Right cardiac atrium (tissue), 5 donors: ENCODE data around the gene LGSN. TPM values are rescaled to one million over a fixed set of nuclear protein-coding genes. Genes with fewer than 3 reads are reported as not detected.
"Not testable (repeated sequence)": the region's sequence is repeated elsewhere in the genome, so short reads cannot be mapped to it uniquely, and the experiment has no call there.

Experiments used
- ATAC-seq, 2 donors: fragments of 200-7000 bp; cut with Tn5 transposase; one replicate each; pipeline versions ENCODE4 v1.8.0 to v1.9.1; 2020; ENCODE audit warnings: moderate library complexity in 2 of 2, mild to moderate bottlenecking in 1 of 2
- DNase-seq, 3 donors: peaks; one replicate each; pipeline ENCODE4 v3.0.0-alpha.2; 2020
- H3K27ac ChIP-seq: one replicate; pipeline ENCODE4 v1.5.1; 2013; ENCODE audit warnings: mild to moderate bottlenecking, low read length, control low read depth, moderate library complexity
- H3K27me3 ChIP-seq: one replicate; pipeline ENCODE4 v1.6.1; 2013; ENCODE audit not compliant: control insufficient read depth, insufficient read depth
- H3K4me1 ChIP-seq: one replicate; pipeline ENCODE4 v1.6.1; 2013; ENCODE audit warnings: low read length; ENCODE audit not compliant: control insufficient read depth, insufficient read depth
- H3K4me3 ChIP-seq: one replicate; pipeline ENCODE4 v1.5.1; 2013; ENCODE audit warnings: low read length, control low read depth
- H3K9me3 ChIP-seq: one replicate; pipeline ENCODE4 v1.6.1; 2013; ENCODE audit warnings: low read length; ENCODE audit not compliant: control insufficient read depth
- WGBS: extraction: QIAGEN DNeasy Blood & Tissue Kit; methylation state at CpG from one replicate; pipeline ENCODE4 v1.1.7; 2013; 5-methylcytosine and 5-hydroxymethylcytosine counted together
- intact Hi-C, 4 donors: fragments of 100-400 bp; cut with DNase I; formaldehyde crosslinking; loops; one replicate each; pipeline versions ENCODE4 v1.11.0 to v1.14.0; 2022 to 2023
- polyA plus RNA-seq: library from polyadenylated mRNA; stranded (reverse); fragments of 200-250 nt; gene quantifications from one replicate; pipeline ENCODE4 v1.2.3, GENCODE V29; 2013
- total RNA-seq, 4 donors: library from RNA; stranded (reverse); fragmentation: NEBNext Ultra II Directional; extraction: Animal tissue kit (Norgen Biotek cat#: 25700); gene quantifications; one replicate each; pipeline ENCODE4 v1.2.1, GENCODE V29; 2021
- donor health status: healthy with polysubstance abuse.
- donor health status: DM: no; HTN: yes; CAD: no.
- donor health status: DM: no; HTN: no; CAD: no.
- donor health status: DM: no; HTN: yes; CAD: no; lungs with severe emphysema.
- donor health status: DM: yes; HTN: yes; CAD: no.

Gene LGSN
- total and polyA plus RNA-seq, 5 donors: not detected

DNA sequence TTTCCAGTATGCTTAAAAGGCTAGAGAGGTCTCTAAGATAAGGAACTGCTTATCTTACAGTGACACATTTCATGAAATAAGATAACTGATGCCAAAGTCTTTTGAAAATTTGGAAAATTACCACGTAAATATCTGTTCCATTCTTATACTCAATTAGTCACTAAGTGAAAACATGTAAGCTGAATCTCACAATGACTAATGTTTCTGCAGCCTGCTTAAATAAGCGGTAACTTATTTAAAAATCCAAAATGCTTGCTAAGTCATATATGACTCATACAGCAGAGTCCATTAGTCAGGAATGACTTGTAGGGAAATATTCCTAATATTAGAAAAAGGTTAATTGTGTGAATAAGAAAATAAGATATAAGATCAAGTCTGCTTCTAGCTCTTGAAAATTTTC lies 27.8 kb upstream of the LGSN start:
- Histone ChIP-seq H3K9me3 (no peaks in the 10 kb centered on the region), H3K27ac (no peak overlapping the region), H3K27me3 (no peaks in the 10 kb centered on the region), H3K4me3 (no peak overlapping the region), H3K4me1 (no peaks in the 10 kb centered on the region)
- no peak for ATAC-seq
- DNase-seq: no peak
- intact Hi-C loops: loop anchor here in 1 of 4 donors (10.0 kb wide), 1 partner anchor 417 kb away; no protein-coding TSS in a partner anchor
- WGBS: 55% methylated on average over 2 of the region's 2 CpGs

DNA sequence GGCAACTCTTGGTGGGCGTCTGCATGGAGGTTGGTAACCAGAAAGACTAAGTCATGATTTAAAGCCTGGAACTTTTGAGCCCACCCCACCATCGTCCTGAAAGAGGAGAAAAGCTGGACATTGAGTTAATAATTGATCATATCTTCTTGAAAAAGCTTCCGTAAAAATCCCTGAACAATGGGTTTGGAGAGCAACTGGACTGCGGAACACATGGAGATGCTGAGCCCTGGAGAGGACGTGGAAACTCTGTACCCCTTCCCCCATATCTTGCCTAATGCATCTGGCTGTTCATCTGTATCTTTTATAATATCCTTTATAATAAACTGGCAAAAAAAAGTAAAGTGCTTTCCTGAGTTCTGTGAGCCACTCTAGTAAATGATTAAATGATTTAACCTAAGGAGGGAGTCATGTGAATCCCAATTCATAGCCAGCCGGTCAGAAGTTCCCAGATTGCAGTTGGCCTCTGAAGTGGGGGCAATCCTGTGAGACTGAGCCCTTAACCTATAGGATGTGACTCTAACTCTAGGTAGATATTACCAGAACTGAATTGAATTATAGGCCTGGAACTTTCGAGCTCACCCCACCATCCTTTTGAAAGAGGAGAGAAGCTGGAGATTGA lies 26.5 kb upstream of the LGSN start:
- DNase-seq: no peak

DNA sequence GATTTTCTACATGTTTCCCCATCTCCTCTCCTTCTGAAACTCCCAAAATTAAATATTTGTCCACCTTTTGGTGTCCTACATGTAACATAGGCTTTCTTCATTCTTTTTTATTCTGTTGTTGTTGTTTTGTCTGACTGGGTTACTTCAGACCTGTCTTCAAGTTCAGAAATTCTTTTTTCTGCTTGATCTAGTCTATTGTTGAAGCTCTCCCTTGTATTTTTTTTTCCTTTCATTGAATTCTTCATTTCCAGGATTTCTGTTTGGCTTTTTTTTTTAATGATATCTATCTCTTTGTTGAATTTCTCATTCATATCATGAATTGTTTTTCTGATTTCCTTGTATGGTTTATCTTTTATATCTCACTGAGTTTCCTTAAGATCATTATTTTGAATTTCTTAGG lies 20.6 kb upstream of the LGSN start:
- intact Hi-C loops: loop anchor here in 1 of 4 donors (10.0 kb wide), 1 partner anchor 424 kb away; no protein-coding TSS in a partner anchor
- H3K4me1 ChIP-seq: no peaks in the 10 kb centered on the region
- ATAC-seq: no peak
- H3K27me3 ChIP-seq: no peaks in the 10 kb centered on the region
- no peaks in the 10 kb centered on the region for H3K9me3 ChIP-seq
- no peak for DNase-seq
- H3K27ac ChIP-seq: no peak overlapping the region
- H3K4me3 ChIP-seq: no peak overlapping the region

More for the DNA sequence above, 26.5 kb upstream of the LGSN start:
- H3K9me3 ChIP-seq: no peaks in the 10 kb centered on the region
- 77% methylated on average over 7 of the region's 7 CpGs for WGBS
- H3K27me3 ChIP-seq: no peaks in the 10 kb centered on the region
- ATAC-seq: no peak
- no peak overlapping the region for H3K4me3 ChIP-seq
- H3K27ac ChIP-seq: no peak overlapping the region
- intact Hi-C loops: loop anchor here in 1 of 4 donors (10.0 kb wide), 1 partner anchor 418 kb away; no protein-coding TSS in a partner anchor
- no peaks in the 10 kb centered on the region for H3K4me1 ChIP-seq

DNA sequence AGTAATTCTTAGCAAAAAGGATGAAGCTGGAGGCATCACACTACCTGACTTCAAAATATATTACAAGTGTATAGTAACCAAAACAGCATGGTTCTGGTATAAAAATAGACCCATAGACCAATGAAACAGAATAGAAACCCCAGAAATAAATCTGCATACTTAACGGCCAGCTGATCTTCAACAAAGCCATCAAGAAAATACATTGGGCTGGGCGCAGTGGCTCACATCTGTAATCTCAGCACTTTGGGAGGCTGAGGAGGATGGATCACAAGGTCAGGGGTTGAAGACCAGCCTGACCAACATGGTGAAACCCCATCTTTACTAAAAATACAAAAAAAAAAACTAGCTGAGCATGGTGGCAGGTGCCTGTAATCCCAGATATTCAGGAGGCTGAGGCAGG lies 14.9 kb upstream of the LGSN start:
- H3K27me3 ChIP-seq, ATAC-seq, H3K4me1 ChIP-seq, H3K4me3 ChIP-seq, intact Hi-C loops, DNase-seq, H3K9me3 ChIP-seq, H3K27ac ChIP-seq: not testable (repeated sequence)
- 67% methylated on average over 2 of the region's 2 CpGs for WGBS

DNA sequence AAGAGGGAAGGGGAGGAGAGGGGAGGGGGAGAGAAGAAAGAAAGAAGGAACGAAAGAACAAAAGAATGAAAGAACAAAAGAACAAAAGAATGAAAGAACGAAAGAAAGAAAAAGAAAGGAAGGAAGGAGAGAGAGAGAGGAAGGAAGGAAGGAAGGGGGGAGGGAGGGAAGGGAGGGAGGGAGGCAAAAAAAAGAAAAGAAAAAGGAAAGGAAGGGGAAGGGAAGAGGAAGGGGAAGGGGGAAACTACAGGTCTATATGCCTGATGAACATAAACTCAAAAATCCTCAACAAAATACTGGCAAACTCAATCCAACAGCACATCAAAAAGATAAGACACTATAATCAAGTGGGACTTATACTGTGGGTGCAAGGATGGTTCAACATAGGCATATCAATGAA lies 13.7 kb upstream of the LGSN start:
- Histone ChIP-seq H3K4me3 (no peak overlapping the region), H3K27ac (no peak overlapping the region), H3K9me3 (no peaks in the 10 kb centered on the region), H3K4me1 (no peaks in the 10 kb centered on the region), H3K27me3 (no peaks in the 10 kb centered on the region)
- WGBS: 69% methylated on average over 2 of the region's 2 CpGs
- ATAC-seq: no peak
- intact Hi-C loops: no loop called here
- no peak for DNase-seq

DNA sequence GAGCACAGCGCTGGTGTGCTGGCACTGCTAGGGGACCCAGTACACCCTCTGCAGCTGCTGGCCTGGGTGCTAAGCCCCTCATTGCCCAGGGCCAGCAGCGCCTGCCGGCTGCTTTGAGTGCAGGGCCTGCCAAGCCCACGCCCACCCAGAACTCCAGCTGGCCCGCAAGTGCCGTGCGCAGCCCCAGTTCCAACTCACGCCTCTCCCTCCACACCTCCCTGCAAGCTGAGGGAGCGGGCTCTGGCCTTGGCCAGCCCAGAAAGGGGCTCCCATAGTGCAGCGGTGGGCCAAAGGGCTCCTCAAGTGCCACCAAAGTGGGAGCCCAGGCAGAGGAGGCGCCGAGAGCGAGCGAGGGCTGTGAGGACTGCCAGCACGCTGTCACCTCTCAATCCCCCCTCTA lies 6.8 kb upstream of the LGSN start:
- H3K9me3 ChIP-seq, DNase-seq, H3K27me3 ChIP-seq, H3K27ac ChIP-seq, intact Hi-C loops, H3K4me3 ChIP-seq, H3K4me1 ChIP-seq, ATAC-seq: not testable (repeated sequence)
- 89% methylated on average over 15 of the region's 15 CpGs for WGBS

DNA sequence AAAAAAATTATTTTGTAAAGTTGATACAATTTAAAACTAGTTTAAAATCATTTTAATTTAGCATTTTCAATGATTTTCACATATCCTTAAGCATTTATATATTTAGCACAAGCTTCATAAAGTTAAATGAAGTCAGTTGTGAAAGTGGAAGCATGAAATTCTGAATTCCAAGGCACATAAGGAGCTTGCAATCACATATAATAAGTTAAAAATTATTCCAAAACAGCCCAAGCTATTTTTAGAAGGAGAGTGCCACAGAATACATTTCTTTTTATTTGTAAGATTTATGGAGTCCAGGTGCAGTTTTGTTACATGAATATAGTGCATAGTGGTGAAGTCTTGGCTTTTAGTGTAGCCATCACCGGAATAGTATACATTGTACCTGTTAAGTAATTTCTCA lies 3.2 kb upstream of the LGSN start:
- DNase-seq: no peak
- no peaks in the 10 kb centered on the region for H3K4me1 ChIP-seq
- no peak overlapping the region for H3K4me3 ChIP-seq
- no peaks in the 10 kb centered on the region for H3K9me3 ChIP-seq
- ATAC-seq: no peak
- intact Hi-C loops: no loop called here
- H3K27ac ChIP-seq: no peak overlapping the region
- H3K27me3 ChIP-seq: no peaks in the 10 kb centered on the region
- 87% methylated on average over 1 of the region's 1 CpG for WGBS

DNA sequence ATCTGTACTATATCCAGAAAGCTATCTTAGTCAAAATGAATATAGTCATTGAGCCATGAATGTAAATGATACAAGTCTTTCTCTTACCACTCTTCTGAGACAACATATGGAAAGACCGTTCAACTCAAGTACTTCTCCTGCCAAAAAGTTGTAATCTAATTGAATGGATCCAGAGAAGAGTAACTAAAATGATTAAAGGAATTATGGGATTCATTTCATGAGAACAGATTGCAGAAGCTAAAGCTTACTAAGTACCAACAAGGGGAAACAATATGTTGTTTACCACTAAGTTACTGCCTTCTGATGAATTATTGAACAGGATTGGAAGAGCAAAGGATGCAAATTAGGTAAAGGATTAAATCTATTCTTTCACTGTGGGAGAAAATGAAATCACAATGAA lies 2.0 kb upstream of the LGSN start:
- Histone ChIP-seq H3K4me3 (no peak overlapping the region), H3K9me3 (no peaks in the 10 kb centered on the region), H3K27me3 (no peaks in the 10 kb centered on the region), H3K4me1 (no peaks in the 10 kb centered on the region), H3K27ac (no peak overlapping the region)
- intact Hi-C loops: no loop called here
- 74% methylated on average over 1 of the region's 1 CpG for WGBS
- ATAC-seq (no peak), DNase-seq (no peak)

DNA sequence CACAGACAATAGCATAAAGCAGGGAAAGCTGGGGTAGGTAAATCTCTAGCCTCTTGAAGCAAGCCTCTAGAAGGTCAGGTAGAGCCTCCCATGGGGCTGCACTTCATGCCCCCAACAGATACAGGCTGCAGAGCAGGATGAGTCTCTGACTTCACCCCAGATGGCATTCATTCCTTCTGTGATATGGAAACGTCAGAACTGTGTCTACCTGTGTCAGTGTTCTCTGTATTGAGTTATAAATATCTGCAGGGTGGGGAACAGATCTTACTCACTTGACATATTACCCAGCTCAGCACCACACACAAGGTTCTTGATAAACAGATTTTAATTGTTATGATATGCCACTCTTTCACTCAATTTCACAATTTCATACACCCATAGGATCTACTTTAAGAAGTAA lies 2.1 kb downstream of the LGSN start:
- H3K4me1 ChIP-seq: no peaks in the 10 kb centered on the region
- 23% methylated on average over 1 of the region's 1 CpG for WGBS
- intact Hi-C loops: no loop called here
- H3K4me3 ChIP-seq: no peak overlapping the region
- DNase-seq: no peak
- no peaks in the 10 kb centered on the region for H3K9me3 ChIP-seq
- H3K27ac ChIP-seq: no peak overlapping the region
- H3K27me3 ChIP-seq: no peaks in the 10 kb centered on the region
- ATAC-seq: no peak

DNA sequence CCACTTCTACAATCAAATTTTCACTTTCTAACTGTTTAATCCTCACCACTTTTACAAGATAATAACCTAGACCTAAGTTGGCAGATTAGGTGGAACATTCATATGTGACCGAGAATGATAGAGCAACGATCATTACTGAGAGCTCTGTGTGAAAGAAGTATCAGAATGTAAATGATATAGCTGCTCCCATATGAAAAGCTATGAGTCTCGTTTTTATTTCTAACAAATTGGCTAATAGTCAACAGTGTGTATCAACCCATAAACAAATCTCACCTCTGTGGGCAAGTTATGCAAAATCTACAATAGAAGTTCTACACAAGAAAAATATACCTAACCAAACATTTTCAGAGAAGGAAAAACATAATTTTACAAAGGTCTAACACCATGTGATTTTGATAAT lies 3.7 kb downstream of the LGSN start:
- 60% methylated on average over 3 of the region's 3 CpGs for WGBS
- no peak for DNase-seq
- H3K4me1 ChIP-seq: no peaks in the 10 kb centered on the region
- H3K9me3 ChIP-seq: no peaks in the 10 kb centered on the region
- H3K27ac ChIP-seq: no peak overlapping the region
- H3K27me3 ChIP-seq: no peaks in the 10 kb centered on the region
- H3K4me3 ChIP-seq: no peak overlapping the region
- no peak for ATAC-seq
- intact Hi-C loops: no loop called here

DNA sequence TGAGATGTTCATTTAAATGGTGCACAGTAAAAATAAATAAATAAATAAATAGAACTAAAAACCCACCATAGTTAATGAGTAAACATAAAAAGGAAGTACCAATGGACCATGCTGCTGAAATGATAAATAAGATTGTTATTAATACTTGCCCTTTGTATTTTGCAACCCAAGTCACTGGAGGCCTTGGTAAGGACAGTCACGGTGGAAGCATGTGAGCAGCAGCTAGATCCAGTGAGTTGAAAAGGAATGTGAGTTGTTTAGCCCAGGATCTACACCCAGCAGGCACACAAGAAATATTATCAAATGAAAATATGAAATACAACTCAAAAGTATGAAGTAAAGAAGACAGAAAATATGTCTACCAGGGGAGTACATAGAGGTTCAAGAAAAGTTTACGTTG lies 6.7 kb downstream of the LGSN start:
- no peak for ATAC-seq
- no peak overlapping the region for H3K4me3 ChIP-seq
- H3K27me3 ChIP-seq: no peaks in the 10 kb centered on the region
- intact Hi-C loops: no loop called here
- H3K27ac ChIP-seq: no peak overlapping the region
- WGBS: 90% methylated on average over 2 of the region's 2 CpGs
- no peaks in the 10 kb centered on the region for H3K4me1 ChIP-seq
- H3K9me3 ChIP-seq: no peaks in the 10 kb centered on the region
- DNase-seq: no peak
